ENCODE data around the gene CYSTM1.

Gene CYSTM1

DNA sequence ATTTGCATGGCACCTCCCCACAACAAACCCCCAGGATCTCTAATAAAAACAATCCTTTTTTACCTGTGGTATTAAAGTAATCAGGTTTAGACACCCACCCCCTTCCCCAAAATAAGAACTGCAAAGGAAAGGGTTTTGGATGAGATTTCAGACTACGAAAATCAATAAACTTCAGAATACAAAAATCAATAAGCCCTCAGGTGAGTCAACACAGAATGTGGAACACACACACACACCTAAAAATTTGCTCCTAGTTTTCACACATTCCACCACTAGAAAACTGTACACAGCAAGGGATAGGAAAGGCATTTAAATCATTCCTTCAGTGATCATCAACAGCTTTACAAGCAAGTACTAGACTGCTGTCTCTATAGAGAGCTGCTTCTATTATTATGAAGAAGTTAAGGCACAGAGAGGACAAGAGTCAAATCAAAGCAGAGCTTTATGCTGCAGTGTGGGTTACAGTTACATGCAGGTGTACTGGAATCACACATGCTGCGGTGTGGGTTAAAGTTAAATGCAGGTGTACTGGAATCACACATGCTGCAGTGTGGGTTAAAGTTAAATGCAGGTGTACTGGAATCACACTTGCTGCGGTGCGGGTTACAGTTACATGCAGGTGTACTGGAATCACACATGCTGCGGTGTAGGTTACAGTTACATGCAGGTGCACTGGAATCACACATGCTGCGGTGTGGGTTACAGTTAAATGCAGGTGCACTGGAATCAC is 91.6 kb downstream of the CYSTM1 start:
- H3K9ac ChIP-seq (ENCODE audit: low read depth, low read length): no peak overlapping the region
- no peak overlapping the region for H3K27ac ChIP-seq (ENCODE audit: low read length)
- no peaks in the 10 kb centered on the region for H3K27me3 ChIP-seq (ENCODE audit: insufficient read depth, low read length)
- peaks cover 8% of the 10 kb centered on the region; the same call in 1 of the 2 replicates for H3K4me1 ChIP-seq (ENCODE audit: insufficient read depth, low read length)
- no peaks in the 10 kb centered on the region for H3K9me3 ChIP-seq (ENCODE audit: insufficient read depth, low read depth, low read length)
- H3K4me3 ChIP-seq (ENCODE audit: low read length): no peak overlapping the region
- H3K36me3 ChIP-seq (ENCODE audit: insufficient read depth, low read depth, low read length): no peaks in the 10 kb centered on the region

DNA sequence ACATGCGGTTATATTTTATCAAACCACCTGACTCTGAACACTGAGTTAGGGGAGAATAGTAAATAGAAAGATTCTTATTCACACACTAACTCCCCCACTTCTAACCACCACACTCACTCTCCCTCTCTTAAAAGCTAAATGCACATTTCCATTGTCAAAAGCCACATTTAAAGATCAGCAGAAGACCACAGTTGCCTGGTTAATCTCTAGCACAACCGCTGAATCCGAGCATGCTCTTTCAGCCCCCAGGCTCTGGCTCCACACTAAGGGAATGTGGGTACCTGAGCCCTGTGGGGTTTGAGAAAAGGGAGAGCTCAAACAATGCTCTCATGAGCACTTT is 92.2 kb downstream of the CYSTM1 start:
- Histone ChIP-seq H3K9ac (ENCODE audit: low read depth, low read length) (no peak overlapping the region), H3K4me1 (ENCODE audit: insufficient read depth, low read length) (peaks cover 8% of the 10 kb centered on the region; the same call in 1 of the 2 replicates), H3K36me3 (ENCODE audit: insufficient read depth, low read depth, low read length) (no peaks in the 10 kb centered on the region), H3K4me3 (ENCODE audit: low read length) (no peak overlapping the region), H3K9me3 (ENCODE audit: insufficient read depth, low read depth, low read length) (no peaks in the 10 kb centered on the region), H3K27me3 (ENCODE audit: insufficient read depth, low read length) (no peaks in the 10 kb centered on the region), H3K27ac (ENCODE audit: low read length) (no peak overlapping the region)

DNA sequence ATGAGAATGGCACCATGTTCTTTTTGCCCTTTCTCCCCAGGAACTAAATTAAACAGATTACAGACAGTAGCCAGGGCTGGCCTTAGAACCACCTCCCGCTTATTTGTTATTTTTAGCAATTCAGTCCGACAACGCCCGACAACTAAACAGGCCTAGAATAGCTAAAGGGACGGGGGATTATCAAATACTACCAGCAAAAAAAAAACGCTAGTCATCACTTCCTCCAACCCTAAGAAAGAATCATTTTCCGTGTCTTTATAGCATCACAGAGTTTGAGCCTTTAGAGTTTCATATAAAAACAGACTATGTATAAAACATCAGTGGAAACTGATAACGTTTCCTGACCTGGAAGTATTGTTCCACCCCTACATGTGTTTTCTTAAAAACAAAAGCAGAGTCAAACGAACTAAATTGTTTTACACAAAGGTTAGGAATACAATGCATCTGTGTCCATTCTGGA is 92.6 kb downstream of the CYSTM1 start:
- no peak overlapping the region for H3K4me3 ChIP-seq (ENCODE audit: low read length)
- no peaks in the 10 kb centered on the region for H3K27me3 ChIP-seq (ENCODE audit: insufficient read depth, low read length)
- H3K27ac ChIP-seq (ENCODE audit: low read length): no peak overlapping the region
- H3K9ac ChIP-seq (ENCODE audit: low read depth, low read length): no peak overlapping the region
- no peaks in the 10 kb centered on the region for H3K36me3 ChIP-seq (ENCODE audit: insufficient read depth, low read depth, low read length)
- no peaks in the 10 kb centered on the region for H3K9me3 ChIP-seq (ENCODE audit: insufficient read depth, low read depth, low read length)
- peaks cover 8% of the 10 kb centered on the region; the same call in 1 of the 2 replicates for H3K4me1 ChIP-seq (ENCODE audit: insufficient read depth, low read length)

DNA sequence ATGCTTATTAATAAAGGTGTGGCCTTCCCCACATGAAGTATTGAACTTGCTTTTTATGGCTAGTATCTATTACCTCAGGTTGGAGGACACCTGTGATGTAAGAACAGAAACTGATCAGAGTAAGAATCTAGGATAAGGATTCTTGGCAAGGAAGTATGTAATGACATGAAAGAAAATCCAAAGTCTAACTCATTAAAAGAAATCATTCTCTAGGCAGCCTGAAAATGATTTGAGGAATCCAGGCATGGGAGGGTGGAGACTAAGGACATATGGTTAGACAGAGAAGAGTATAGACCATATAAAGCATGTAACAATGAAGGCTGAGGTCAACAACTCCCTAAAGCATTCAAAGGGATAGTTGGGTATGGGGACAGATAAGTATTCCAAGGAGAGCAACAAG is 95.0 kb downstream of the CYSTM1 start:
- Histone ChIP-seq H3K27me3 (ENCODE audit: insufficient read depth, low read length) (no peaks in the 10 kb centered on the region), H3K4me1 (ENCODE audit: insufficient read depth, low read length) (peaks cover 8% of the 10 kb centered on the region; the same call in 1 of the 2 replicates), H3K9ac (ENCODE audit: low read depth, low read length) (no peak overlapping the region), H3K27ac (ENCODE audit: low read length) (no peak overlapping the region), H3K9me3 (ENCODE audit: insufficient read depth, low read depth, low read length) (no peaks in the 10 kb centered on the region), H3K36me3 (ENCODE audit: insufficient read depth, low read depth, low read length) (no peaks in the 10 kb centered on the region), H3K4me3 (ENCODE audit: low read length) (no peak overlapping the region)

DNA sequence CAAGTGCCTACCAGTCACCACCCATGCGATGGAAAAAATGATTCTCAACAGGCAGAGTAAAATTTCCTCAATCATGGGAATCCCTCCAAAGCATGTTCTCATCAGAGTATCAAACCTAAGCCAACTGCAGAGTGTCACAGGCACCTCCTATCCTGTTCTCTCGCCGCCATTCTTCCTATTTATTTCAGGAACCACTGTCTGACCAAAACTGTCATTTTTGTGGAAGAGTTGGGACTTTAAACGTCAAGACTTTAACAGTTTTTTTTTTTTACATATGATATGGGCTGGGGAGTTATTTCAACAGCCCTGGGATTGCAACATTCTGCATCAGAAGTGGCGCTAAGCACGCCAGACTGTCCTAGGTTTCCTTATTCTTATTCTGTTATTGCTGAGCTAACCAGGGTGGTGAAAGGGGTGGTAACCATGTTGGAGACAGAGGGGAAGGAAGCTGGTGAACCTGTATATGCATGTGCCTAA is 98.5 kb downstream of the CYSTM1 start:
- H3K27ac ChIP-seq (ENCODE audit: low read length): no peak overlapping the region
- no peaks in the 10 kb centered on the region for H3K9me3 ChIP-seq (ENCODE audit: insufficient read depth, low read depth, low read length)
- H3K9ac ChIP-seq (ENCODE audit: low read depth, low read length): no peak overlapping the region
- H3K36me3 ChIP-seq (ENCODE audit: insufficient read depth, low read depth, low read length): no peaks in the 10 kb centered on the region
- H3K4me1 ChIP-seq (ENCODE audit: insufficient read depth, low read length): no peaks in the 10 kb centered on the region
- H3K27me3 ChIP-seq (ENCODE audit: insufficient read depth, low read length): no peaks in the 10 kb centered on the region
- no peak overlapping the region for H3K4me3 ChIP-seq (ENCODE audit: low read length)

DNA sequence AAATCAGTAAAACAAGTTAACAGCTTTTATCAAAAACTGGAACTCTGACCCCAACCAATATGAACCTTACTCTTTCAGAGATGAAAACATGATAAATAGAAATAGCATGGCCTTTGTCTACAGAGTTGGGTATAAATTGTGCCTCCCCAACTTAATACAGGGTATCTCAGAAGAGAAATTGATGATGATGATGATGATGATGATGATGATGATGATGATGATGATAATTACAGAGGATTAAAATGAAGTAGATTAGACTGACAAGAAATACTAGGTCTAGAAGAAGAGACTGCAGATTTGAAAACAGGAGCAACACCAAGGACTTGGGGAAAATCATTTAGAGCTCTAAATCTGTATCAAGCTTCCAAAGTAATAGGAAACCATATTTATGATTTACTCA is 100.8 kb downstream of the CYSTM1 start:
- peaks cover 6% of the 10 kb centered on the region; the same call in 1 of the 2 replicates for H3K36me3 ChIP-seq (ENCODE audit: insufficient read depth, low read depth, low read length)
- H3K9ac ChIP-seq (ENCODE audit: low read depth, low read length): no peak overlapping the region
- H3K27me3 ChIP-seq (ENCODE audit: insufficient read depth, low read length): no peaks in the 10 kb centered on the region
- no peak overlapping the region for H3K4me3 ChIP-seq (ENCODE audit: low read length)
- no peak overlapping the region for H3K27ac ChIP-seq (ENCODE audit: low read length)
- H3K9me3 ChIP-seq (ENCODE audit: insufficient read depth, low read depth, low read length): no peaks in the 10 kb centered on the region
- H3K4me1 ChIP-seq (ENCODE audit: insufficient read depth, low read length): no peaks in the 10 kb centered on the region

DNA sequence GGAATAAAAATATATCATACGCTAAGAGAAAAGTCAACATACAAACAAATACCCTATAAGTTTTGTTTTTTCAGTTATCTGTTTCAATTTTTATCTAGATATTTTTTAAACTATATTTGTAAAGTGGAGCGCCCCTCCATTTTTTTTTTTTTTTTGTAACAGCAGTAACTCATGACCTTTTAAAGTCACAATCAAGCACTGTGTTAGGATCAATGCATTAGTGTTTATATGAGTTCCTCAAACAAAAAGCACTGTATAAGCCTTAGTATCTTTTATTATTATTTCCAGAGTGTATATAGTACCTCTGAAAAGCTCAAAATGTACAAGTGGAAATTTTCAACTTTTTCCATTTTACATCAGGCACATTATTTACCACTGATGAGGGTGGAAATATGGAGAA is 107.3 kb downstream of the CYSTM1 start:
- Histone ChIP-seq H3K4me3 (ENCODE audit: low read length) (no peak overlapping the region), H3K9me3 (ENCODE audit: insufficient read depth, low read depth, low read length) (no peaks in the 10 kb centered on the region), H3K27me3 (ENCODE audit: insufficient read depth, low read length) (no peaks in the 10 kb centered on the region), H3K4me1 (ENCODE audit: insufficient read depth, low read length) (no peaks in the 10 kb centered on the region), H3K27ac (ENCODE audit: low read length) (no peak overlapping the region), H3K36me3 (ENCODE audit: insufficient read depth, low read depth, low read length) (peaks cover 10% of the 10 kb centered on the region; the same call in 1 of the 2 replicates), H3K9ac (ENCODE audit: low read depth, low read length) (no peak overlapping the region)

DNA sequence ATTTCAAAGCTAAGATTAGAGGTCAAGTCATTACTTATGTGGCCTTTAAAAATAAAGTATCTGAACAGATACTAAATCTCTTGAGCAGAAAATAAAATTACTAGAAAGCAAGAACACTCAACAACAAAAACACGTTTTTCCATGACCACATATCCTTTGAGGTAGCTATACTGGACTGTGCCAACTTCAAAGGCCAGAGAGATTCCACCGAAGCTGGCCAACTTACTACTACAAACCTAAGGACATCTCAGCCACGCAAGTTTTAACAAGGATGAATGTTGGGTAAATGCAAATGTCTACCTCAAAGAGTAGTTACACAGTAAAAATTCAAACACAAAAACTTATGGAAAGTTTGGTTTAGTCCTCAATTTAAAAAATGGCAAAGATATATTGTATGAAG is 109.0 kb downstream of the CYSTM1 start:
- no peaks in the 10 kb centered on the region for H3K4me1 ChIP-seq (ENCODE audit: insufficient read depth, low read length)
- H3K9ac ChIP-seq (ENCODE audit: low read depth, low read length): no peak overlapping the region
- no peak overlapping the region for H3K4me3 ChIP-seq (ENCODE audit: low read length)
- peaks cover 10% of the 10 kb centered on the region; the same call in 1 of the 2 replicates for H3K36me3 ChIP-seq (ENCODE audit: insufficient read depth, low read depth, low read length)
- no peaks in the 10 kb centered on the region for H3K27me3 ChIP-seq (ENCODE audit: insufficient read depth, low read length)
- no peaks in the 10 kb centered on the region for H3K9me3 ChIP-seq (ENCODE audit: insufficient read depth, low read depth, low read length)
- H3K27ac ChIP-seq (ENCODE audit: low read length): no peak overlapping the region

DNA sequence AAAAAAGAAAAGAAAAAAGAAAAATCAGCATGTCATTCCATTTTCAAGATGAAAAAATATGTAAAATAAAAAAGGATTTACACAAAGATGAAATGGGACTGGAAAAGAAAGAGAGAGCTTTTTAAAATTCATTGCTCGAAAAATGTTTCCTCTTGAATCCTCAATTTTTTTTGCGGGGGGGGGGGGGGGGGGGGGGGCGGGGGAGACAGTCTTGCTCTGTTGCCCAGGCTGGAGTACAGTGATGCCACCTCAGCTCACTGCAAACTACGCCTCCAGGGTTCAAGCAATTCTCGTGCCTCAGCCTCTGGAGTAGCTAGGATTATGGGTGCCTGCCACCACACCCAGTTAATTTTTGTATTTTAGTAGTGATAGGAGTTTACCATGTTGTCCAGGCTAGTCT is 111.4 kb downstream of the CYSTM1 start:
- Histone ChIP-seq H3K9ac (ENCODE audit: low read depth, low read length) (no peak overlapping the region), H3K4me1 (ENCODE audit: insufficient read depth, low read length) (no peaks in the 10 kb centered on the region; the same call in 1 of the 2 replicates), H3K9me3 (ENCODE audit: insufficient read depth, low read depth, low read length) (no peaks in the 10 kb centered on the region), H3K27ac (ENCODE audit: low read length) (no peak overlapping the region), H3K36me3 (ENCODE audit: insufficient read depth, low read depth, low read length) (no peaks in the 10 kb centered on the region), H3K27me3 (ENCODE audit: insufficient read depth, low read length) (no peaks in the 10 kb centered on the region), H3K4me3 (ENCODE audit: low read length) (no peak overlapping the region)

DNA sequence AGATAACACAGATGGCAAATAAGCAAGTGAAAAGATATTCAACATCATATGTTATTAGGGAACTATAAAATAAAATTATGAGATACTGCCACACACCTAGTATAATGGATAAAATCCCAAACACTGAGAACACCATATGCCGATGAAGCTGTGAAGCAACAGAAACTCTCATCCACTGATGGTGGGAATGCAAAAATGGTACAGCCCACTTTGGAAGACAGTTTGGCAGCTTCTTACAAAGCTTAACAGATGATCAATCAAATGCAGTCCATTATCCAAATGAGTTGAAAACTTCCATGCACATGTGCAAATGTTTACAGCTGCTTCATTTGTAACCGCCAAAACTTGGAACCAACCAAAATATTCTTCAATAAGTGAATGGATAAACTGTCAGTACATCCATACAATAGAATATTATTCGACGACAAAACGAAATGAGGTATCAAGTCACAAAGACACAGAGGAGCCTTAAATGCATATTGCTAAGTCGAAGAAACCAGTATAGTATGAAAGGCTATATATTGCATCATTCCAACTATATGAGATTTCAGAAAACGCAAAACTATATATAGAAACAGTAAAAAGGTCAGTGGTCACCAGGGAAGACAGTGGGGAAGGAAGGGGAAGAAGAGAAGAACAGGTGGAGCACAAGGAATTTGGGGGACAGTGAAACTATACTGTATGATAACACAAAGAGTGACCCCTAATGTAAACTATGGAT is 113.0 kb downstream of the CYSTM1 start:
- Histone ChIP-seq H3K27ac (ENCODE audit: low read length) (no peak overlapping the region), H3K4me3 (ENCODE audit: low read length) (no peak overlapping the region), H3K4me1 (ENCODE audit: insufficient read depth, low read length) (peaks cover 3% of the 10 kb centered on the region; the same call in 1 of the 2 replicates)

DNA sequence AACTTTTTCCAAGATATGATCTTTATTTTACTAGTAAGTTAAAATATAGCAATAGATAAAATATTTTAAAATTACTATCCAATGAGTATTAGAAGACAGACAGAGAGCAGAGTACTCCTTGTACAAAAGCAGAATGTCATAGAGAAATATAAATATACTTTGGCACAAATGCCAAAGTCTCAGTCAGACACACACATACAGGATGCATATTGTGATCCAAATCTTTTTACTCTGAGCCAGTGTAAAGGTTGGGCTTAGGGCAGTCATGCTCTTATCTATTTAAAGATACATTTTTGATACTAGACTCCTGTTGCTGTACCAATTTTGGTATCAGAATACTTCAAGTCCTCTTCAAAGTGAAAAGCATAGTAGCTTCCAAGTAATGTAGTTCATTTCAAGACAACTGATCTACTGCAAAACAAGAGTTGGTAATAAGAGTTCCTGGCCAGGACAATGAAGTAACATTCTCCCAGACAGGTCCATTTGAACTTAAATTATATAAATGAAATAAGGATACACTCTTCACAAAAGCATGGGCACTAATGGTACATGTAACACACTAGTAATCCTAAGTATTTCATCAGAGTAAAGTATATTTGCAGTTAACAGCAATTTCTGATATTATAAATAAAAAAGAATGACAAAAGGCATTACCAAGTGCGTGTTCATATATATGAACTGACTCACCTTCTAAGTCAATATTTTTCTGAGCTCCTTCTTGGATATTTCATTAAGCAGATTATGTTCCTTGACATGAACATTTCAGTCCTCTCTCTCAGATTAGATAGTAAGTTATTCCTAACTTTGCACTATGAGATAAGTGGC is 117.4 kb downstream of the CYSTM1 start:
- H3K4me3 ChIP-seq (ENCODE audit: low read length): no peak overlapping the region
- peaks cover 13% of the 10 kb centered on the region; the same call in 1 of the 2 replicates for H3K4me1 ChIP-seq (ENCODE audit: insufficient read depth, low read length)
- H3K27ac ChIP-seq (ENCODE audit: low read length): no peak overlapping the region
- no peaks in the 10 kb centered on the region for H3K36me3 ChIP-seq (ENCODE audit: insufficient read depth, low read depth, low read length)
- no peak overlapping the region for H3K9ac ChIP-seq (ENCODE audit: low read depth, low read length)
- H3K9me3 ChIP-seq (ENCODE audit: insufficient read depth, low read depth, low read length): no peaks in the 10 kb centered on the region
- no peaks in the 10 kb centered on the region for H3K27me3 ChIP-seq (ENCODE audit: insufficient read depth, low read length)

More for the DNA sequence above, 113.0 kb downstream of the CYSTM1 start:
- no peak overlapping the region for H3K9ac ChIP-seq (ENCODE audit: low read depth, low read length)
- no peaks in the 10 kb centered on the region for H3K9me3 ChIP-seq (ENCODE audit: insufficient read depth, low read depth, low read length)
- no peaks in the 10 kb centered on the region for H3K27me3 ChIP-seq (ENCODE audit: insufficient read depth, low read length)
- no peaks in the 10 kb centered on the region for H3K36me3 ChIP-seq (ENCODE audit: insufficient read depth, low read depth, low read length)

All from iPS-20b (cell line).